GM12878 (cell line): ENCODE results near the gene NOP56.

Experiments
- BCL11A ChIP-seq: IDR thresholded peaks from 2 replicates; pipeline ENCODE4 v1.6.1; 2011; ENCODE audit warnings: low read depth, low read length
- MYC ChIP-seq: IDR thresholded peaks from 2 replicates; pipeline ENCODE4 v1.6.1; 2011; ENCODE audit warnings: mild to moderate bottlenecking, low read length, moderate library complexity, inconsistent platforms; ENCODE audit not compliant: insufficient read depth, insufficient replicate concordance, insufficient read length, severe bottlenecking
- POLR2AphosphoS5 ChIP-seq: IDR thresholded peaks from 2 replicates; pipeline ENCODE4 v1.6.1; 2011; ENCODE audit warnings: mild to moderate bottlenecking, low read length, inconsistent platforms
- RAD51 ChIP-seq: fragments of 450-650 bp; IDR thresholded peaks from 2 replicates; pipeline ENCODE4 v1.6.1; 2016; ENCODE audit warnings: moderate library complexity, mild to moderate bottlenecking, inconsistent platforms
- TF ChIP-seq, protein P1 (sequence below), 3 experiments: IDR thresholded peaks in 2 of 3; conservative IDR thresholded peaks in 1 of 3; 2 replicates each; pipeline ENCODE4 v1.5.1; 2011; ENCODE audit warnings: low read depth in 3 of 3, low read length in 3 of 3, mild to moderate bottlenecking in 3 of 3, control low read depth in 2 of 3, moderate library complexity in 2 of 3, inconsistent platforms in 1 of 3, mixed read lengths in 1 of 3; ENCODE audit not compliant: control insufficient read depth in 2 of 3, insufficient read depth in 1 of 3; ENCODE audit errors: extremely low read depth in 1 of 3

DNA sequence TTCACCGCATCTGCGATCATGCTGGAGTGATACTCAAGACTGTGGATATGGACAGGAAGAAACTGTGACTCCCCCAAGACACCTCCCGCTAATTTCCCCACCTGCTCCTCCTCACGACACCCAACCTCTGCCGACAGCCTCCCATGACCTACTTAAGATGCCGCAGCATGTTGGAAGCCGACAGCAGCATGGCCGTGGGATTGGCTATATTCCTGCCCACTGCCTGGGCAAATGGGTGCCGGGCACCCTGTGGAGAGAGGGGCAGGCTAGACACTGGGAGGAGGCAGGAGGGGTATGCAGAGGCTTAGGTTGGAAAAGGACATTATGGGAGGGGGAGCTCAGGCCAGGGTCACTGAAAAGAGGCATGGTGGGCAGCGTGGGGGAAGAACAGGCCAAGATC lies 7.1 kb downstream of the NOP56 start:
- TF ChIP-seq MYC: no peak
- TF ChIP-seq BCL11A: no peak
- TF ChIP-seq POLR2AphosphoS5: no peak
- TF ChIP-seq RAD51: no peak
- TF ChIP-seq, protein P1, sequence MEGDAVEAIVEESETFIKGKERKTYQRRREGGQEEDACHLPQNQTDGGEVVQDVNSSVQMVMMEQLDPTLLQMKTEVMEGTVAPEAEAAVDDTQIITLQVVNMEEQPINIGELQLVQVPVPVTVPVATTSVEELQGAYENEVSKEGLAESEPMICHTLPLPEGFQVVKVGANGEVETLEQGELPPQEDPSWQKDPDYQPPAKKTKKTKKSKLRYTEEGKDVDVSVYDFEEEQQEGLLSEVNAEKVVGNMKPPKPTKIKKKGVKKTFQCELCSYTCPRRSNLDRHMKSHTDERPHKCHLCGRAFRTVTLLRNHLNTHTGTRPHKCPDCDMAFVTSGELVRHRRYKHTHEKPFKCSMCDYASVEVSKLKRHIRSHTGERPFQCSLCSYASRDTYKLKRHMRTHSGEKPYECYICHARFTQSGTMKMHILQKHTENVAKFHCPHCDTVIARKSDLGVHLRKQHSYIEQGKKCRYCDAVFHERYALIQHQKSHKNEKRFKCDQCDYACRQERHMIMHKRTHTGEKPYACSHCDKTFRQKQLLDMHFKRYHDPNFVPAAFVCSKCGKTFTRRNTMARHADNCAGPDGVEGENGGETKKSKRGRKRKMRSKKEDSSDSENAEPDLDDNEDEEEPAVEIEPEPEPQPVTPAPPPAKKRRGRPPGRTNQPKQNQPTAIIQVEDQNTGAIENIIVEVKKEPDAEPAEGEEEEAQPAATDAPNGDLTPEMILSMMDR (IDR thresholded peaks at IDR 0.05 in 2 of 3, conservative IDR thresholded peaks at IDR 0.05 in 1 of 3; ENCODE audit: control insufficient read depth in 2 of 3, extremely low read depth in 1 of 3, insufficient read depth in 1 of 3, low read depth in 3 of 3, low read length in 3 of 3): no peak
